Mesothelial cell of epicardium (in vitro differentiated cells): ENCODE measurements around the gene ADAMTS13. TPM values are rescaled to one million over a fixed set of nuclear protein-coding genes. Genes with fewer than 3 reads are reported as not detected.
A peak's percentile ranks its signal among the peaks of the same experiment; 100 is the strongest.

ENCODE experiments used
- DNase-seq, 2 experiments: peaks; one replicate each; pipeline ENCODE4 v3.0.0; 2021; ENCODE audit warnings: low spot score in 2 of 2; ENCODE audit not compliant: unreplicated experiment in 2 of 2
- H3K27ac Mint-ChIP-seq: 2 replicates; pipeline ENCODE4 v1.8.0; 2021; ENCODE audit warnings: mixed read lengths
- H3K27me3 Mint-ChIP-seq: 2 replicates; pipeline ENCODE4 v1.8.0; 2021; ENCODE audit warnings: low read depth, mixed read lengths
- H3K36me3 Mint-ChIP-seq: 2 replicates; pipeline ENCODE4 v1.8.0; 2021; ENCODE audit warnings: mixed read lengths
- H3K4me1 Mint-ChIP-seq: 2 replicates; pipeline ENCODE4 v1.8.0; 2021; ENCODE audit warnings: mixed read lengths
- H3K4me3 Mint-ChIP-seq: 2 replicates; pipeline ENCODE4 v1.8.0; 2021; ENCODE audit warnings: mild to moderate bottlenecking, moderate library complexity, mixed read lengths
- H3K9me3 Mint-ChIP-seq: 2 replicates; pipeline ENCODE4 v1.8.0; 2021; ENCODE audit warnings: mixed read lengths
- CTCF ChIP-seq: fragments of 200-600 bp; sonication (generic); IDR thresholded peaks from one replicate; pipeline ENCODE4 v1.5.0; 2021; ENCODE audit warnings: antibody characterized with exemption; ENCODE audit not compliant: unreplicated experiment
- total RNA-seq: library from RNA; stranded (reverse); gene quantifications from 3 replicates; pipeline ENCODE4 v1.2.1, GENCODE V29; 2021

The ADAMTS13 gene
- total RNA-seq, 1 donor from 2014 or later, result 21.3 TPM

DNA sequence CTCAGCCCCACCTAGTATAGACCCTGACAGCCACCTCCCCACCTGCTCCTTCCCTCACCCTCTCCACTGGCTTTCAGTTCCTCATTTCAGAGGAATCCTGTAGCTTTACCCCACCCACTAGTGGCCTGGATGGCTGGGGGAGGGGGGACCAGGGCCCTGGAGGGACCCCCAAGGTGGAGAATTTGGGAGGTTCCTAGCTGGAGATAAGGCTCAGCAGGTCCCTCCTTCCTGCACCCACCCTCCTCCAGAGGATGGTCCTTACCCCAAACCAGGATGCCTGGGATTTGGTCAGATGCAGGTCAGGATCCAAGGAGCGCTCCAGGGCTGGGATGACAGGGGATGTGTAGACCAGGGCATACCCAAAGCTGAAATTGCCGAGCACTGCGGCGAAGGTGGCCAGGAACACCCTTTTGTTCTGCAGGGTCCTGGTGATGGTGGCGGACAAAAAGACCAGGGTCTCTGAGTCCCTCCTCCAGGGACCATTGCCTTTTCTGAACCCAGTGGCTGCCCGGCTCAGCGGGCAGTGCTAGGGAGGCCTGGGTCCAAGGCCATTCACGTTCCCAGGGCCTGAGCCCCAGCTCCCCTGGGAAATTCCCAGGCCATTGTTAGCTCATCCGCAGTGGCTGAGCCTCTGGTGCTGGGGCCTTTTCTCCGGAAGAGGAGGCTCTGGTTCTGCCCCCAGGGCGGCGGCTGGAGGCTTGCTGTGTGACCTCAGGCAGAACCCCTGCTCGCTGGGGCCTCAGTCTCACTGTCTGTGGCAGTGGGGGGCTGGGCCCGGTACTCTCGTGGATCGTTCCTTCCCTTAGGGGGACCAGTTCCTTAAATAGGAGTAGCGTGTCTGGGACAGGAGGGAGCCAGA, 56.1 kb downstream of the ADAMTS13 start:
- H3K27ac Mint-ChIP-seq, result no peak overlapping the region
- H3K4me3 Mint-ChIP-seq, result peak overlapping the region; percentile 53
- no peak for DNase-seq
- peaks cover 10% of the 10 kb centered on the region for H3K27me3 Mint-ChIP-seq
- no peaks in the 10 kb centered on the region for H3K9me3 Mint-ChIP-seq
- no peaks in the 10 kb centered on the region for H3K36me3 Mint-ChIP-seq
- H3K4me1 Mint-ChIP-seq, result peaks cover 5% of the 10 kb centered on the region
- TF ChIP-seq CTCF, result no peak

- Mint-ChIP-seq H3K4me3 (peak within 1 kb of the TSS; percentile 54), H3K36me3 (no peaks in the 10 kb centered on the region), H3K27me3 (peaks cover 10% of the 10 kb centered on the region), H3K27ac (no peak within 1 kb of the TSS), H3K4me1 (peaks cover 7% of the 10 kb centered on the region), H3K9me3 (no peaks in the 10 kb centered on the region)
- peak; percentile 79 to 83 for DNase-seq
- TF ChIP-seq CTCF, result no peak
These were observed 56.9 kb downstream of the ADAMTS13 start, which contains the start of gene SLC2A6 for GRCh38 chr9:133478851-133479711. Gene SLC2A6, minus strand, starts transcription at chr9:133479099. Its CDS starts 40 bp downstream, at chr9:133479059.

DNA sequence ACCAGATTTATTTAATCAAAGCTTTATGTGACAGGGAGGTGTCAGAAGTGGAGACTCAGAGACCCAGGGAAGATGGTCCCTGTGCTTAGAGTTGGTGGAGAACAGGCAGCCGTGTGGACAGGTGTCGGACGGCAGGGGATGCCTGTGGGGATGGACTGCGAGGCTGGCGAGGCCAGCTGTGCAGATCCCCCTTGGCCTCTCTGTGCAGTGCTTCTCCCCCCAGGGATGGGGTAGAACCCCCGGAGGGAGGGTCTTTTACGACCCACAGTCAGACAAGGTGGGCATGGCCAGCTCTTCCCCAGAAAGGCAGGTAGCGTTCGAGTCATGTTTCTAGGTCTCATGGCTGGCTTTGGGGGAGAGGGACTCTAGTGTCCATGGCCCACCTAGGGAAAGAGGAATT, 61.4 kb downstream of the ADAMTS13 start:
- H3K27ac Mint-ChIP-seq, result no peak overlapping the region
- H3K27me3 Mint-ChIP-seq, result peaks cover 10% of the 10 kb centered on the region
- no peaks in the 10 kb centered on the region for H3K36me3 Mint-ChIP-seq
- no peak overlapping the region for H3K4me3 Mint-ChIP-seq
- no peak for DNase-seq
- peaks cover 26% of the 10 kb centered on the region for H3K4me1 Mint-ChIP-seq
- TF ChIP-seq CTCF, result no peak
- H3K9me3 Mint-ChIP-seq, result no peaks in the 10 kb centered on the region

GRCh38 chr9:133484671-133485437, 62.7 kb downstream of the ADAMTS13 start:
- Mint-ChIP-seq H3K27me3 (peaks cover 5% of the 10 kb centered on the region), H3K27ac (no peak overlapping the region), H3K4me1 (peaks cover 28% of the 10 kb centered on the region)

More at GRCh38 chr9:133484671-133485437, 62.7 kb downstream of the ADAMTS13 start:
- no peak for TF ChIP-seq CTCF
- Mint-ChIP-seq H3K4me3 (no peak overlapping the region), H3K36me3 (no peaks in the 10 kb centered on the region), H3K9me3 (no peaks in the 10 kb centered on the region)
- DNase-seq, result no peak
